Cardiac fibroblast (primary cell): ENCODE measurements around the gene EHMT1.

Experiments
- DNase-seq, 2 donors: peaks; one replicate each; pipeline versions ENCODE4 v3.0.0 to v3.0.0-alpha.2; 2010; ENCODE audit warnings: low read depth in 2 of 2
- H3K4me3 ChIP-seq, 2 donors: replicated peaks in 1 of 2; 1 replicate in 1 of 2; 2 replicates in 1 of 2; pipeline ENCODE4 v1.5.1; 2011; ENCODE audit warnings: low read depth in 2 of 2, low read length in 2 of 2, mild to moderate bottlenecking in 2 of 2, moderate library complexity in 1 of 2
- TF ChIP-seq, protein P1 (sequence below): IDR thresholded peaks from one replicate; pipeline ENCODE4 v1.5.1; 2011; ENCODE audit warnings: low read depth, mild to moderate bottlenecking, low read length, inconsistent platforms

Gene EHMT1

DNA sequence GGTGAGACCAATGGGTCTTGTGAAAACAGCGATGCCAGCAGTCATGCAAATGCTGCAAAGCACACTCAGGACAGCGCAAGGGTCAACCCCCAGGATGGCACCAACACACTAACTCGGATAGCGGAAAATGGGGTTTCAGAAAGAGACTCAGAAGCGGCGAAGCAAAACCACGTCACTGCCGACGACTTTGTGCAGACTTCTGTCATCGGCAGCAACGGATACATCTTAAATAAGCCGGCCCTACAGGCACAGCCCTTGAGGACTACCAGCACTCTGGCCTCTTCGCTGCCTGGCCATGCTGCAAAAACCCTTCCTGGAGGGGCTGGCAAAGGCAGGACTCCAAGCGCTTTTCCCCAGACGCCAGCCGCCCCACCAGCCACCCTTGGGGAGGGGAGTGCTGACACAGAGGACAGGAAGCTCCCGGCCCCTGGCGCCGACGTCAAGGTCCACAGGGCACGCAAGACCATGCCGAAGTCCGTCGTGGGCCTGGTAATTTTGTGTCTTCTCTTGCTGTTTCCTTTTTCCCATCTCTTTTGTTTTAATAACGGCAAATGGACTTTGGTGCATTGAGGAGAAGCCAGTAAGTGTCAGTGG is 98.0 kb downstream of the EHMT1 start:
- TF ChIP-seq, protein P1, sequence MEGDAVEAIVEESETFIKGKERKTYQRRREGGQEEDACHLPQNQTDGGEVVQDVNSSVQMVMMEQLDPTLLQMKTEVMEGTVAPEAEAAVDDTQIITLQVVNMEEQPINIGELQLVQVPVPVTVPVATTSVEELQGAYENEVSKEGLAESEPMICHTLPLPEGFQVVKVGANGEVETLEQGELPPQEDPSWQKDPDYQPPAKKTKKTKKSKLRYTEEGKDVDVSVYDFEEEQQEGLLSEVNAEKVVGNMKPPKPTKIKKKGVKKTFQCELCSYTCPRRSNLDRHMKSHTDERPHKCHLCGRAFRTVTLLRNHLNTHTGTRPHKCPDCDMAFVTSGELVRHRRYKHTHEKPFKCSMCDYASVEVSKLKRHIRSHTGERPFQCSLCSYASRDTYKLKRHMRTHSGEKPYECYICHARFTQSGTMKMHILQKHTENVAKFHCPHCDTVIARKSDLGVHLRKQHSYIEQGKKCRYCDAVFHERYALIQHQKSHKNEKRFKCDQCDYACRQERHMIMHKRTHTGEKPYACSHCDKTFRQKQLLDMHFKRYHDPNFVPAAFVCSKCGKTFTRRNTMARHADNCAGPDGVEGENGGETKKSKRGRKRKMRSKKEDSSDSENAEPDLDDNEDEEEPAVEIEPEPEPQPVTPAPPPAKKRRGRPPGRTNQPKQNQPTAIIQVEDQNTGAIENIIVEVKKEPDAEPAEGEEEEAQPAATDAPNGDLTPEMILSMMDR = no peak
- DNase-seq = no peak
- no peak overlapping the region for H3K4me3 ChIP-seq

- no peak for DNase-seq
- TF ChIP-seq, protein P1 = no peak
- H3K4me3 ChIP-seq = no peak overlapping the region
Observed at GRCh38 chr9:137717776-137718327, 99.0 kb downstream of the EHMT1 start.

- no peak for DNase-seq
Observed at GRCh38 chr9:137719194-137719593, 100.4 kb downstream of the EHMT1 start.

DNA sequence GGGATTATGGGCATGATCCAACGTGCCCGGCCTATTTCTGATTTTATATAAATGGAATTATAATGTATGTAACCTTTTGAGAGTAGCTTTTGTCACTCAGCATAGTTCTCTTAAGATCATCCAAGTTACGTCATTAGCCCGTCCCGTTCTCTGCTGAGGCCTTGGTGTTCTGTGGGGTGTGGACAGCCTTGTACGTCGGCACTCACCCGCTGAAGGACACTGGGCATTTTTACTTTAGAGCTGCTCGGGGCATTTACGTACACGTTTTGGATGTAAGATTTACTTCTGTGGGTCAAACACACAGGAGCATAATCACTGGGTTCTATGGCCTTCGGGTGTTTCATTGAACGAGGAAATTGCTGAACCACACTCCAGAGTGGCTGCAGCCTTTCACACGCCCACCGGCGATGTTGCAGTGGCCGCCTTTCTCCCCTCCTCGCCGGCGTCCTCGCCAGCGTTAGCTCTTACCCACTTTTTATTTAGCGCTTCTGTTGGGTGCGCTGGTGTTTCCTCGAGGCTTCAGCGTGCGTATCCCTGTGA is 101.8 kb downstream of the EHMT1 start:
- no peak overlapping the region for H3K4me3 ChIP-seq
- TF ChIP-seq, protein P1 = no peak
- no peak for DNase-seq

More at GRCh38 chr9:137719194-137719593, 100.4 kb downstream of the EHMT1 start:
- H3K4me3 ChIP-seq = no peak overlapping the region
- TF ChIP-seq, protein P1 = no peak

DNA sequence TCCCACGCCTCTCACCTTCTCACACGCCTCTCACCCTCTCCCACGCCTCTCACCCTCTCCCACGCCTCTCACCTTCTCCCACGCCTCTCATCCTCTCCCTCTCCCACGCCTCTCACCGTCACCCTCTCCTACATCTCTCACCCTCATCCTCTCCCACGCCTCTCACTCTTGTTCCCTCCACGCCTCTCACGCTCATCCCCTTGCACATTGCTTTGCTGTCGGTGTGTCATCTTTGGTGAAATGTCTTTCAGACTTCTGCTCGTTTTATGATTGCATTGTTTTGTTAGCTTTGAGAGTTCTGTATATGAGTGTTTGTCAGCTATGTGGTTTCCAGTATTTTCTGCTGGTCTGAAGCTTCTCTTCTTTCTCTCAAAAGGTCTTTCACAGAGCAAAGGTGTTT is 102.7 kb downstream of the EHMT1 start:
- DNase-seq = no peak
- H3K4me3 ChIP-seq = no peak overlapping the region
- TF ChIP-seq, protein P1 = no peak

DNA sequence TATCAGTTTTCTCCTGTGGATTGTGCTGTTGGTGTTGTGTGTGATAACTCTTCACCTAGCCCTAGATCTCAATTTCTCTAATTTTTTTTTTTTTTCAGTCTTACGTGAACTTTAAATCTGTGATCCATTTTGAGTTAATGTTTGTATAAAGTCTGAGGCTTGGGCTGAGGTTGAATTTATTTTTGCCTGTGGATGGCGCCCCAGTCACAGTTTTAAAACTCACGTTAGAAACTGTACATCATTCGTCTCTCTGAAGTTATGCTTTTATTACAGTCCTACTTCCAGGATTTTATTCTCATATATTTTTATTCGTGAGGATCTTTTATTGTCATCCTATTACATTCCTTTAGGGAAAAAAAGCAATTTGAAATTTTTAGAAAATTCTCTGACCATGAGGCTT is 103.1 kb downstream of the EHMT1 start:
- no peak for DNase-seq
- no peak overlapping the region for H3K4me3 ChIP-seq
- TF ChIP-seq, protein P1 = no peak
